T-helper 1 cell treated with Interleukin-12 subunit alpha and Interleukin-12 subunit beta and Interleukin-4 antibody, amounts not matched to agents 30 ng/mL and 1 ng/mL, for 36 hours (primary cell): ENCODE measurements around the gene BICDL2. TPM values are rescaled to one million over a fixed set of nuclear protein-coding genes. Genes with fewer than 3 reads are reported as not detected.

Experiments used
- intact Hi-C: fragments of 100-400 bp; cut with micrococcal nuclease; formaldehyde crosslinking; loops from one replicate; pipeline ENCODE4 v1.15.1; 2024
- total RNA-seq: library from RNA; stranded (reverse); gene quantifications from 2 replicates; pipeline ENCODE4 v1.2.3, GENCODE V29; 2022

BICDL2 gene
- total RNA-seq, 1 donor from 2014 or later: 0.51 TPM

DNA sequence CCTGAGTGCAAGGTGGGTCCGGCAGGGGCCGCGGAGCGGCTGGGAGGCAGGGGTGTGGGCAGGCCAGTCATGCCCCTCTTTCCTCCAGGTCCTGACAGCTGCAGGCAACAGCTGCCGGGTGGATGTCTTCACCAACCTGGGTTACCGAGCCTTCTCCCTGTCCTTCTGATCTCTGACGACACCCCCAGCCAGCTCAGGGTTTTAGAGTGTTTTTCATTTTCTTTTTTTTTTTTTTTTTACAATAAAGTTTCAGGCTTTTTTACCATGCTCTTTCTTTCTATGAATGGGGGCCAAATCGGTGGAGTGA is 9.3 kb downstream of the BICDL2 start:
- intact Hi-C loops: no loop called here

DNA sequence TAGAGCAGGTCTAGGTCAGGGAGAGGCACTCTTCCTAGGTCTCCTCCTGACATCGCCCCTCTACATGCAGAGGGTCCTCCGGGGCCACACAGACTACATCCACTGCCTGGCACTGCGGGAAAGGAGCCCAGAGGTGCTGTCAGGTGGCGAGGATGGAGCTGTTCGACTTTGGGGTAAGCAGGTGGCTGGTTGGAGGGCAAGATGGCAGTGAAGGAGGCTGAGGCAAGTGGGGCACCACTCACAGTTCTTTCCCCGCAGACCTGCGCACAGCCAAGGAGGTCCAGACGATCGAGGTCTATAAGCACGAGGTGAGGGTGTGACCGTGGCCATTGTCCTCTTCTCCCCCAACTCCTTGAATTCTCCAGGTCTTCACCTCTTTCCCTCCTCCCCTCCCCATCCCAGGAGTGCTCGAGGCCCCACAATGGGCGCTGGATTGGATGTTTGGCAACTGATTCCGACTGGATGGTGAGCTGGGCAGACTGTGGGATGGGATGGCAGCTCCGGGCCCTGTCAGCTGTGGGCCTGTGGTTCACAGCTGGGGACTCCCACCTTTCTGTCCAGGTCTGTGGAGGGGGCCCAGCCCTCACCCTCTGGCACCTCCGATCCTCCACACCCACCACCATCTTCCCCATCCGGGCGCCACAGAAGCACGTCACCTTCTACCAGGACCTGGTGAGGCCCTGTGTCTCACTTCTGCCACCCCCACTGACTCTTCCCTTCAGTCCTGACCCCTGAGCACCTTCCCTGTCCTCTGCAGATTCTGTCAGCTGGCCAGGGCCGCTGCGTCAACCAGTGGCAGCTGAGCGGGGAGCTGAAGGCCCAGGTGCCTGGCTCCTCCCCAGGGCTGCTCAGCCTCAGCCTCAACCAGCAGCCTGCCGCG is 9.9 kb downstream of the BICDL2 start:
- intact Hi-C loops: no loop called here

DNA sequence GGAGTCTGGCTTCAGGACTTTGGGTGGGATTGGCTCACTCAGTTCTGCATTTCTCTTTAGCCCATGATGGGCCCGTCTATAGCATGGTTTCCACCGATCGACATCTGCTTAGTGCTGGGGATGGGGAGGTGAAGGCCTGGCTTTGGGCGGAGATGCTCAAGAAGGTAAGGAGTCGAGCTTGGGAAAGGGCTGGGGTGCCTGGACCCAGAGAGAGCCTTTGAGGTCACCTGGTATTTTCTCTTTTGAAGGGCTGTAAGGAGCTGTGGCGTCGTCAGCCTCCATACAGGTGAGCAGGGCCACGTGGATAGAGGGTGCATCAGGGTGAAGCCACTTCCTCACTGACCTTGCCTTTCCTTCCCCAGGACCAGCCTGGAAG is 10.8 kb downstream of the BICDL2 start:
- intact Hi-C loops: no loop called here

DNA sequence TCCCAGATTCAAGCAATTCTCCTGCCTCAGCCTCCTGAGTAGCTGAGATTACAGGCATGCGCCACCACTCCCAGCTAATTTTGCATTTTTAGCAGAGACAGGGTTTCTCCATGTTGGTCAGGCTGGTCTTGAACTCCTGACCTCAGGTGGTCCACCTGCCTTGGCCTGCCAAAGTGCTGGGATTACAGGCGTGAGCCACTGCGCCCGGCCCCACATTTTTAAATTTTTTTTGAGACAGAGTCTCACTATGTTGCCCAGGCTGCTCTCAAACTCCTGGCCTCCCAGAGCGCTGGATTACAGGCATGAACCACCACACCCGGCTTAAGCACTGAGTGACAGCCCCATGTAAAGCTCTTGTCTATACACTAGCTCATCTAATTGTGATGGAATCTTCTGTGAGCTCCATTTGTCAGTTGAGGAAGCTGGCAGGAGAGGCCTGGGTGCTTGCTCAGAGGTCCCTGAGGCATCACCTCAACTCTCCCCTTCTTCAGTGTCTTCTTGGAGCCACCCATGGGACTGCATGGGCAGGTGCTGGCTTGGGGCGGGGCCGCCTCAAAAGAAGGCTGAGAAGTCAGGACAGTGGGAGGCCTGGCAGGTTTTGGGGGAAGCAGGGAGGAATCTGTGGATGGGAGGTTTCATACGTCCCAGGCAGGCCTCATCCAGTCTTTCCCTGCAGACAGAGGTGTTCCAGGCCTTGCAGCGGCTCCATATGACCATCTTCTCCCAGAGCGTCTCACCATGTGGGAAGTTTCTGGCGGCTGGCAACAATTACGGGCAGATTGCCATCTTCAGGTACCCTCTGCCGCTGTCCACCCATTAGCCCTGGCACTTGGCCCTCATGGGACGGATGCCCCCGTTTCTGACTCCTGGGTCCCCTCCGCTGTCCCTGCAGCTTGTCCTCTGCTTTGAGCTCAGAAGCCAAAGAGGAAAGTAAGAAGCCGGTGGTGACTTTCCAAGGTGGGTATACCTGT is 11.4 kb downstream of the BICDL2 start:
- intact Hi-C loops: loop anchor here (2.0 kb wide), 1 partner anchor 257 kb away; the partner anchor contains the start of gene ZNF263

GRCh38 chr16:3023669-3024478 is 12.9 kb downstream of the BICDL2 start, which contains the start of the genes HCFC1R1 and THOC6:
Gene HCFC1R1, minus strand, starts transcription at chr16:3023942. Its CDS starts 1 bp downstream, at chr16:3023941.
Gene THOC6, plus strand, starts transcription at chr16:3024035. Its CDS starts 292 bp downstream, at chr16:3024327.
- intact Hi-C loops: loop anchor here (1.0 to 5.0 kb wide), 10 partner anchors 21 to 977 kb away; partner anchors contain the start of genes FLYWCH1, NTHL1, PKMYT1 and TSC2

GRCh38 chr16:3023415-3023668 is 13.4 kb downstream of the BICDL2 start:
- intact Hi-C loops: loop anchor here (5.0 kb wide), 4 partner anchors 34 to 976 kb away; partner anchors contain the start of genes FLYWCH1, NTHL1 and TSC2

GRCh38 chr16:3022684-3023414 is 13.9 kb downstream of the BICDL2 start:
- intact Hi-C loops: loop anchor here (5.0 kb wide), 4 partner anchors 34 to 976 kb away; partner anchors contain the start of genes FLYWCH1, NTHL1 and TSC2

DNA sequence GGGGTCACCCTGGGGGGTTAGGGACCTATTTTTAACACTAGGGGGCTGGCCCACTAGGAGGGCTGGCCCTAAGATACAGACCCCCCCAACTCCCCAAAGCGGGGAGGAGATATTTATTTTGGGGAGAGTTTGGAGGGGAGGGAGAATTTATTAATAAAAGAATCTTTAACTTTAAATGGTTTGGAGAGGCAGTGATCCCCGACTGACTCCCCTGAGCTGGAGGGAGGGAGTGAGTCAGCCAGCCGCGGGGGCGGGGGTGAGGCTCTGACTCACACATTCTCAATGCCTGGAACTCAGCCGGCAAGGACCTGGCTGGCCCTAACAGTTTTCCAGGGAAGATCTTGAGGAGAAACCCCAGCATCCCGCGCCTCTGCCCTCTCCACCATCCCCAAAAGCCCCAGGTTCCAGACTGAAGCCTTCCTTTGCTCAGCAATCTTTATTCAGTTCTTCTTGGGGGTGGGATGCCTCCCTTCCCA is 14.5 kb downstream of the BICDL2 start:
- intact Hi-C loops: loop anchor here (5.0 kb wide), 4 partner anchors 35 to 975 kb away; partner anchors contain the start of genes FLYWCH1, NTHL1 and TSC2

DNA sequence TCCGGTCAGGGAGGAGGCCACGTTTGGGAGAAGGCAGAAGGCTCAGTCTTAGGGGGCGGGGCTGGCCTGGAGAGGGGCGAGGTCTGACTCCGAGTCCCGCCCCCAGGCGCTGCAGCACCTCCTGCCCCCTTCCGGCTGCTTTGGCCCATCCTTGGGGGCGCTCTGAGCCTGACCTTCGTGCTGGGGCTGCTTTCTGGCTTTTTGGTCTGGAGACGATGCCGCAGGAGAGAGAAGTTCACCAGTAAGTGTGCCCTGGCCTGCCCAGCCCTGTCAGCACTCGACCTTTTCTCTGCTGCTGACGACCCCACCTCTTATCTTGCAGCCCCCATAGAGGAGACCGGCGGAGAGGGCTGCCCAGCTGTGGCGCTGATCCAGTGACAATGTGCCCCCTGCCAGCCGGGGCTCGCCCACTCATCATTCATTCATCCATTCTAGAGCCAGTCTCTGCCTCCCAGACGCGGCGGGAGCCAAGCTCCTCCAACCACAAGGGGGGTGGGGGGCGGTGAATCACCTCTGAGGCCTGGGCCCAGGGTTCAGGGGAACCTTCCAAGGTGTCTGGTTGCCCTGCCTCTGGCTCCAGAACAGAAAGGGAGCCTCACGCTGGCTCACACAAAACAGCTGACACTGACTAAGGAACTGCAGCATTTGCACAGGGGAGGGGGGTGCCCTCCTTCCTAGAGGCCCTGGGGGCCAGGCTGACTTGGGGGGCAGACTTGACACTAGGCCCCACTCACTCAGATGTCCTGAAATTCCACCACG is 15.1 kb downstream of the BICDL2 start:
- intact Hi-C loops: loop anchor here (2.0 to 5.0 kb wide), 5 partner anchors 36 to 974 kb away; partner anchors contain the start of genes FLYWCH1, NTHL1 and TSC2

- intact Hi-C loops: loop anchor here (1.0 to 5.0 kb wide), 9 partner anchors 7 to 974 kb away; partner anchors contain the start of genes FLYWCH1, NTHL1, PAQR4 and TSC2
These were observed 15.9 kb downstream of the BICDL2 start for GRCh38 chr16:3020604-3021448.

GRCh38 chr16:3020247-3020603 is 16.5 kb downstream of the BICDL2 start, which contains the start of gene TNFRSF12A:
Gene TNFRSF12A, plus strand, starts transcription at chr16:3020368. Its CDS starts 30 bp downstream, at chr16:3020398.
- intact Hi-C loops: loop anchor here (1.0 to 5.0 kb wide), 9 partner anchors 8 to 973 kb away; partner anchors contain the start of genes FLYWCH1, NTHL1, PAQR4 and TSC2

- intact Hi-C loops: loop anchor here (1.0 to 5.0 kb wide), 9 partner anchors 9 to 972 kb away; partner anchors contain the start of genes FLYWCH1, NTHL1, PAQR4 and TSC2
These were observed 17.0 kb downstream of the BICDL2 start for GRCh38 chr16:3019594-3020246.

- intact Hi-C loops: no loop called here
These were observed 18.8 kb downstream of the BICDL2 start, which contains the start of gene CLDN6 for GRCh38 chr16:3017794-3018506. Gene CLDN6, minus strand, starts transcription at chr16:3018183. Its CDS starts 2,162 bp downstream, at chr16:3016021.

GRCh38 chr16:3017344-3017743 is 19.4 kb downstream of the BICDL2 start:
- intact Hi-C loops: no loop called here

GRCh38 chr16:3015865-3016521 is 20.8 kb downstream of the BICDL2 start:
- intact Hi-C loops: no loop called here

DNA sequence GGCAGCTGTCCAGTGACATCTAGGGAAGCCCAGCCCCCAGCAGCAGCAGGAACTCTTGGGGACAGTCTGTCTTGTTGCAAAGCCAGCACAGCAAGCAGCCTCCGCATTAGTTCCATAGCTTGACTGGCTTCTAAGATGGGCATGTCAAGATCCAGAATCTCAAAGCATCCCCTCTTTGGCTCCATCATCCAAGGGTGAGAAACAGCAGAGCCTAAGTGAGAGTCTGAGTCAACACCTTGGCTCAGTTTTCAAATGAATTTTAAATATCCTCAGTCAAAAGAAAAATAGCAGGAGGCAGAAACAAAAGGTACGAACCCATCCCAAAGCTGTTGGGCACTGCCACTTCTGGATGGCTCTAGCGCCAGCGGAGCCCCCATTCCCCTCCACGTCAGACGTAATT is 21.8 kb downstream of the BICDL2 start:
- intact Hi-C loops: no loop called here
